Ascending aorta (tissue), 2 donors: ENCODE measurements around the gene GNS. TPM values are rescaled to one million over a fixed set of nuclear protein-coding genes. Genes with fewer than 3 reads are reported as not detected.

ENCODE experiments used
- DNase-seq, 2 donors: peaks; one replicate each; pipeline ENCODE4 v3.0.0-alpha.2; 2019; ENCODE audit warnings: low spot score in 2 of 2
- H3K27ac ChIP-seq, 2 donors: fragments of 200-600 bp; sonication (generic); one replicate each; pipeline ENCODE4 v1.5.1; 2016 to 2017; ENCODE audit warnings: mild to moderate bottlenecking in 1 of 2
- H3K27me3 ChIP-seq: fragments of 200-600 bp; sonication (generic); one replicate; pipeline ENCODE4 v1.5.1; 2017
- H3K36me3 ChIP-seq, 2 donors: fragments of 200-600 bp; sonication (generic); one replicate each; pipeline ENCODE4 v1.5.1; 2016
- H3K4me1 ChIP-seq, 2 donors: fragments of 200-600 bp; sonication (generic); one replicate each; pipeline ENCODE4 v1.5.1; 2016 to 2017; ENCODE audit warnings: mild to moderate bottlenecking in 1 of 2
- H3K4me3 ChIP-seq, 2 donors: fragments of 200-600 bp; sonication (generic); one replicate each; pipeline ENCODE4 v1.5.1; 2016 to 2017; ENCODE audit warnings: mild to moderate bottlenecking in 1 of 2
- H3K9me3 ChIP-seq, 2 donors: fragments of 200-600 bp; sonication (generic); one replicate each; pipeline ENCODE4 v1.5.1; 2016
- intact Hi-C: fragments of 100-400 bp; cut with DNase I; formaldehyde crosslinking; loops from one replicate; pipeline ENCODE4 v1.15.1; 2023
- total RNA-seq: library from RNA; depleted of rRNA; stranded (reverse); fragments of >200 nt; gene quantifications from one replicate; pipeline ENCODE4 v1.1.0, GENCODE V29; 2016
- TF ChIP-seq, protein P1 (sequence below), 3 experiments: fragments of 200-600 bp in 2 of 3; fragments of 450-650 bp in 1 of 3; sonication (generic) in 2 of 3; IDR thresholded peaks; one replicate each; pipeline ENCODE4 v1.5.1; 2016 to 2019; ENCODE audit warnings: antibody characterized with exemption in 3 of 3, mild to moderate bottlenecking in 1 of 3, moderate library complexity in 1 of 3

The GNS gene
- total RNA-seq, 1 donor from 2014 or later = 105 TPM

DNA sequence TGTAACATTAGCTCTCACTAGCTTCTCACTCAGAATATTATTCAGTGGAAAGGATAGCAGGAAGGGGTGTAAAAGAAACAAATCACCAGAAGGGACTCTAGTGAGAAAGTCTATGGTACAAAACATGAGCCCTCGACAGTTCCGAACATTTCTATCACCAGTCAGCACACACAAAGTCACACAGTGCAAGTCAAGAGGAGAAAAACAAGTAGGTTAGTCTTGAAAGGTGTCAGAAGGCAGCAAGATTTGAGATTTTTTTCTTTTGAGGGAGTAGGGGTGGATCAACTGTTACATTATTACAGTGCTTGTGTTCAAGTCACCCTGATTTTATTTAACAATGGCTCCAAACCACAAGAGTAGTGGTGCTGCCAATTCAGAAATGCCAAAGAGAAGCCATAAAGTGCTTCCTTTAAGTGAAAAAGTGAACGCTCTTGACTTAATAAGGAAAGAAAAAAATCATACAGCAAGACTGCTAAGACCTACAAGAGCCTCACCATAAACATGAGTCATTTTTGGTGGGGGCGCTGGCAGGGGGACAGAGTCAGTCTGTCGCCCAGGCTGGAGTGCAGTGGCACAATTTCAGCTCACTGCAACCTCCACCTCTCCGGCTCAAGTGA, 42.3 kb downstream of the GNS start:
- H3K27ac ChIP-seq = no peak overlapping the region
- peaks cover 34 to 71% of the 10 kb centered on the region in 2 donors for H3K36me3 ChIP-seq
- TF ChIP-seq, protein P1, sequence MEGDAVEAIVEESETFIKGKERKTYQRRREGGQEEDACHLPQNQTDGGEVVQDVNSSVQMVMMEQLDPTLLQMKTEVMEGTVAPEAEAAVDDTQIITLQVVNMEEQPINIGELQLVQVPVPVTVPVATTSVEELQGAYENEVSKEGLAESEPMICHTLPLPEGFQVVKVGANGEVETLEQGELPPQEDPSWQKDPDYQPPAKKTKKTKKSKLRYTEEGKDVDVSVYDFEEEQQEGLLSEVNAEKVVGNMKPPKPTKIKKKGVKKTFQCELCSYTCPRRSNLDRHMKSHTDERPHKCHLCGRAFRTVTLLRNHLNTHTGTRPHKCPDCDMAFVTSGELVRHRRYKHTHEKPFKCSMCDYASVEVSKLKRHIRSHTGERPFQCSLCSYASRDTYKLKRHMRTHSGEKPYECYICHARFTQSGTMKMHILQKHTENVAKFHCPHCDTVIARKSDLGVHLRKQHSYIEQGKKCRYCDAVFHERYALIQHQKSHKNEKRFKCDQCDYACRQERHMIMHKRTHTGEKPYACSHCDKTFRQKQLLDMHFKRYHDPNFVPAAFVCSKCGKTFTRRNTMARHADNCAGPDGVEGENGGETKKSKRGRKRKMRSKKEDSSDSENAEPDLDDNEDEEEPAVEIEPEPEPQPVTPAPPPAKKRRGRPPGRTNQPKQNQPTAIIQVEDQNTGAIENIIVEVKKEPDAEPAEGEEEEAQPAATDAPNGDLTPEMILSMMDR (IDR thresholded peaks at IDR 0.05) = no peak
- no peaks in the 10 kb centered on the region for H3K9me3 ChIP-seq
- DNase-seq = no peak
- H3K27me3 ChIP-seq = no peaks in the 10 kb centered on the region
- intact Hi-C loops = no loop called here
- H3K4me1 ChIP-seq = no peaks in the 10 kb centered on the region
- no peak overlapping the region for H3K4me3 ChIP-seq

DNA sequence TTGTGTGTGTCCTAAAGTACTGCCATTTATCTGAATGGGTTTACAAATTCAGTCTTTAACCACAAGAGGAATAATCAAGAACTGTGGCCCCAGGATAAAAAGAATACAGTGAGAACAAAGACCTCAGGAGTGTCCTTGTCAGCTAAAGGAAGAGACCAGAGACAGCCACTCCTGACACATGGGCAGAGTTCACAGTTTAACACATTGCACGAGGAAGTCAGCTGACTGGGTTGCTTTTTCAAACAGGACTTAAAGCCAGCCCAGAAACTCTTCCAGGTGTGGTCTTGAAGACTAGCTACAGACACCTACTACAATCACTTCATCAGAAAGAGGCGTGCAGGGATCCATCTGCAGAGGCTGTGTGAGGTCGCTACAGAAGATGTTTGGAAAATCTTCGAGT, 42.8 kb downstream of the GNS start:
- Histone ChIP-seq H3K9me3 (no peaks in the 10 kb centered on the region), H3K36me3 (peaks cover 28 to 66% of the 10 kb centered on the region in 2 donors), H3K4me1 (no peaks in the 10 kb centered on the region), H3K27ac (no peak overlapping the region), H3K27me3 (no peaks in the 10 kb centered on the region), H3K4me3 (no peak overlapping the region)
- TF ChIP-seq, protein P1 (IDR thresholded peaks at IDR 0.05) = no peak
- no peak for DNase-seq
- intact Hi-C loops = no loop called here

DNA sequence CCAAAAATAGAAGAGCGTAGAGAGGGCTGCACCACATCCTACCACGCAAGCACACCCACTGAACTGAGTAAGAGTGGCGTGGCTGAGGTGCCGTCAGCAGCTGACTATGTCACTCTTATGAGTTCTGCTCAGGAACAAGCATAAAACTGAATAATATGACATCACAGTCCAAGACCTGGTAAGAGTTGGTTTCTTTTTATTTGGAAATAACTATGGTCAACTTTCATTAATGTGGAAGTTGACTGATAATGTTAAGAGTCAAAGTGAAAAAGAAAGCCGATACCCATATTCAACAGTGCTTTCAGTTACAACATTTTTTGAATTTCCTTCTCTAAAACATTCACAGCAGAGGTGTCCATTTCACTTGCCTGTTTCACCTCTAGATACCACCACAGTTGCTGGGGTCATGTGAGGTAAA, 44.6 kb downstream of the GNS start:
- no peak overlapping the region for H3K27ac ChIP-seq
- H3K27me3 ChIP-seq = no peaks in the 10 kb centered on the region
- intact Hi-C loops = no loop called here
- DNase-seq = no peak
- no peak overlapping the region for H3K4me3 ChIP-seq
- H3K4me1 ChIP-seq = no peaks in the 10 kb centered on the region
- no peaks in the 10 kb centered on the region for H3K9me3 ChIP-seq
- peaks cover 23 to 50% of the 10 kb centered on the region in 2 donors for H3K36me3 ChIP-seq
- TF ChIP-seq, protein P1 (IDR thresholded peaks at IDR 0.05) = no peak

DNA sequence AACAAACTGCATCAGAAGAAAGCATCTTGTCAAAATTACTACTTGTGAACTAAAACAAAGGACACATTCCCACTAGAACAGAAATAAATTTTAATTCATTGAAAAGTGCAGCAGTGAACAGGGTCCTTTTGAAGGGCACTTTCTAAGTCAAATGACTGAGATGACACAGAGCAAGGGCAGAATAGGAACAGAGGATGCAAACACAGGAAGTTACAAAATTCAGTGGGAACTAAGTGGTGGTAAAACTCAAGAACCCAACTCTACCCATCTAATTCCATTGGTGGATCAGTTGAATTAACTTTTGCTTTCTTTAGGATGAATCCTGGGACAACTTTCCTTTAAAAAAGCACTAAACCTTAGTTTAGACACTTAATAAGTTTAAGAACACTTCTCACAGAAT, 45.8 kb downstream of the GNS start:
- H3K27ac ChIP-seq = no peak overlapping the region
- no peak overlapping the region for H3K4me3 ChIP-seq
- H3K9me3 ChIP-seq = no peaks in the 10 kb centered on the region
- no peaks in the 10 kb centered on the region for H3K4me1 ChIP-seq
- no peaks in the 10 kb centered on the region for H3K27me3 ChIP-seq
- DNase-seq = no peak
- intact Hi-C loops = no loop called here
- H3K36me3 ChIP-seq = peaks cover 20 to 46% of the 10 kb centered on the region in 2 donors
- TF ChIP-seq, protein P1 (IDR thresholded peaks at IDR 0.05) = no peak

- peaks cover 5 to 17% of the 10 kb centered on the region in 2 donors for H3K36me3 ChIP-seq
- no peak overlapping the region for H3K27ac ChIP-seq
- intact Hi-C loops = no loop called here
- no peaks in the 10 kb centered on the region for H3K27me3 ChIP-seq
- no peak for DNase-seq
- TF ChIP-seq, protein P1 (IDR thresholded peaks at IDR 0.05) = no peak
- H3K9me3 ChIP-seq = no peaks in the 10 kb centered on the region
- H3K4me3 ChIP-seq = no peak overlapping the region
- H3K4me1 ChIP-seq = no peaks in the 10 kb centered on the region
These were observed 49.8 kb downstream of the GNS start for GRCh38 chr12:64709429-64709828.

DNA sequence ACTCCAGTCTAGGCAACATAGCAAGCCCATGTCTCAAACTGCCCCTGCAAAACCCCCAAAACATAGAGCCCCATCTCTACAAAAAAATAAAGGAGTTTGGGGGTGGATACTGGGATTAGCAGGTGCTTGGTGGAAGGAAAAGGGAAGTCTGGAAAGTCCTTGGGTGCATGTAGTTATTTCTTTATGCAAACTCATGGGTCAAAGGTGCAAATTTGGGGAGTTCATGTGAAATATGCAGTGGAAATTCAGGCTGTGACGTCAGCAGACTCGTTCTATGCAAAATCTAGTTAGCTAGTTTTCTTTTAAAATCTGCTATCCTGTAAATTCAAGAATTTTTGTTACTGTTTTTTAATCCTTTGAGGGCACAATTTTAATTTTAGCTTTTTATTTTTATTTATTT, 51.3 kb downstream of the GNS start:
- H3K4me1 ChIP-seq = no peaks in the 10 kb centered on the region
- H3K27me3 ChIP-seq = no peaks in the 10 kb centered on the region
- no peak for DNase-seq
- H3K27ac ChIP-seq = no peak overlapping the region
- peaks cover 4 to 5% of the 10 kb centered on the region in 2 donors for H3K36me3 ChIP-seq
- no peaks in the 10 kb centered on the region for H3K9me3 ChIP-seq
- no peak overlapping the region for H3K4me3 ChIP-seq
- TF ChIP-seq, protein P1 (IDR thresholded peaks at IDR 0.05) = no peak
- intact Hi-C loops = no loop called here
